Hematopoietic multipotent progenitor cell treated with erythropoietin and hydrocortisone succinate and interleukin-3 and kit ligand, for 17 days (in vitro differentiated cells): ENCODE data around the gene LZTFL1.

Source experiments
- DNase-seq: peaks from one replicate; pipeline ENCODE4 v3.0.0-alpha.2; 2015; ENCODE audit warnings: low spot score

LZTFL1 gene

GRCh38 chr3:45841757-45842491, at the start of gene LZTFL1:
TSS of gene LZTFL1 (minus strand) at chr3:45842119. CDS start at chr3:45841991, 128 bp downstream.
- DNase-seq: peak; percentile 87

GRCh38 chr3:45890405-45890804, 48.5 kb upstream of the LZTFL1 start:
- DNase-seq: no peak

- no peak for DNase-seq
These were observed 47.4 kb upstream of the LZTFL1 start for GRCh38 chr3:45889337-45889736.

- no peak for DNase-seq
These were observed 46.0 kb upstream of the LZTFL1 start for GRCh38 chr3:45887759-45888511.

GRCh38 chr3:45887285-45887684, 45.4 kb upstream of the LZTFL1 start:
- DNase-seq: no peak

- no peak for DNase-seq
These were observed 44.2 kb upstream of the LZTFL1 start, which contains the start of gene CCR9 for GRCh38 chr3:45885979-45886705. TSS of gene CCR9 (plus strand) at chr3:45886543. CDS start at chr3:45894934, 8,391 bp downstream.

GRCh38 chr3:45884368-45885201, 42.7 kb upstream of the LZTFL1 start:
- no peak for DNase-seq

GRCh38 chr3:45881078-45882022, 39.4 kb upstream of the LZTFL1 start:
- DNase-seq: no peak

GRCh38 chr3:45880725-45881077, 38.8 kb upstream of the LZTFL1 start:
- no peak for DNase-seq

- no peak for DNase-seq
These were observed 36.2 kb upstream of the LZTFL1 start for GRCh38 chr3:45878124-45878523.

- DNase-seq: no peak
These were observed 32.9 kb upstream of the LZTFL1 start for GRCh38 chr3:45874677-45875346.

GRCh38 chr3:45873638-45874037, 31.7 kb upstream of the LZTFL1 start:
- DNase-seq: no peak

GRCh38 chr3:45873036-45873435, 31.1 kb upstream of the LZTFL1 start:
- DNase-seq: no peak

GRCh38 chr3:45872569-45872968, 30.6 kb upstream of the LZTFL1 start:
- no peak for DNase-seq

GRCh38 chr3:45871780-45872179, 29.9 kb upstream of the LZTFL1 start:
- no peak for DNase-seq

- no peak for DNase-seq
These were observed 28.2 kb upstream of the LZTFL1 start for GRCh38 chr3:45870099-45870498.

GRCh38 chr3:45869638-45870037, 27.7 kb upstream of the LZTFL1 start:
- no peak for DNase-seq

GRCh38 chr3:45868650-45869049, 26.7 kb upstream of the LZTFL1 start:
- DNase-seq: no peak

- no peak for DNase-seq
These were observed 26.3 kb upstream of the LZTFL1 start for GRCh38 chr3:45868213-45868612.

GRCh38 chr3:45865563-45865962, 23.6 kb upstream of the LZTFL1 start:
- DNase-seq: no peak
